ENCODE data around the gene RPL37. TPM values are rescaled to one million over a fixed set of nuclear protein-coding genes. Genes with fewer than 3 reads are reported as not detected.

The RPL37 gene
- total RNA-seq, 1 experiment from 2014 or later = 916 TPM

- Histone ChIP-seq H3K36me3 (ENCODE audit: control insufficient read depth, insufficient read depth, low read length) (peaks cover 23% of the 10 kb centered on the region), H3K4me3 (ENCODE audit: low read depth in 2 of 2, low read length in 2 of 2) (no peak overlapping the region), H3K4me1 (ENCODE audit: control insufficient read depth, insufficient read depth, low read length) (peaks cover 14% of the 10 kb centered on the region), H3K27ac (ENCODE audit: low read length) (peak overlapping the region; percentile 49), H3K27me3 (ENCODE audit: control insufficient read depth, insufficient read depth, low read length) (no peaks in the 10 kb centered on the region), H3K9me3 (ENCODE audit: control insufficient read depth, insufficient read depth, low read depth, low read length) (no peaks in the 10 kb centered on the region)
- TF ChIP-seq SIN3A (IDR thresholded peaks at IDR 0.05; ENCODE audit: borderline replicate concordance, insufficient read depth, low read depth, low read length) = no peak
- no peak for TF ChIP-seq REST (IDR thresholded peaks at IDR 0.05; ENCODE audit: insufficient read depth in 1 of 2, low read depth in 2 of 2, low read length in 1 of 2)
- TF ChIP-seq TCF7L2 (IDR thresholded peaks at IDR 0.05; ENCODE audit: low read depth, low read length) = peak; percentile 57; the same call in 1 of the 2 replicates
- POLR2A ChIA-PET = interaction anchor here (0.6 kb wide), 1 partner anchor 29 kb away, joined by 3 read pairs; no protein-coding TSS in a partner anchor
- CTCF ChIA-PET = no interaction called here
- no peak for DNase-seq (ENCODE audit: low read depth, low spot score)
- BruUV-seq (replicated peaks) = TSS peak; percentile 10
- intact Hi-C loops (cut with micrococcal nuclease; ENCODE audit: unreplicated experiment) (no loop called here), in situ Hi-C loops (cut with HindIII; ENCODE audit: low pct_unique_long_range_greater_than_20kb, low sequenced_read_pairs) (no loop called here)
- no peak for ATAC-seq
Observed at GRCh38 chr5:40775846-40776657, 59.0 kb downstream of the RPL37 start.

Other genes starting within 250 kb of the RPL37 start
- gene PTGER4, start 155.3 kb downstream of the RPL37 start, total RNA-seq (2021; ENCODE audit: unreplicated experiment) = 20.0 TPM
- 12.6 TPM for gene TTC33, start 79.3 kb downstream of the RPL37 start, total RNA-seq (2021; ENCODE audit: unreplicated experiment)
- 75.8 TPM for gene PRKAA1, start 36.8 kb downstream of the RPL37 start, total RNA-seq (2021; ENCODE audit: unreplicated experiment)
- 0.49 TPM for gene CARD6, start 6.1 kb upstream of the RPL37 start, total RNA-seq (2021; ENCODE audit: unreplicated experiment)
- gene C7, start 74.3 kb upstream of the RPL37 start, total RNA-seq (2021; ENCODE audit: unreplicated experiment) = 1.4 TPM
- not detected for gene MROH2B, start 236.1 kb upstream of the RPL37 start, total RNA-seq (2021; ENCODE audit: unreplicated experiment)